H9 (cell line): ENCODE measurements around the gene MAML3. TPM values are rescaled to one million over a fixed set of nuclear protein-coding genes. Genes with fewer than 3 reads are reported as not detected.

Source experiments
- DNase-seq: peaks from one replicate; pipeline ENCODE4 v3.0.0-alpha.2; 2017
- H2AFZ ChIP-seq: one replicate; pipeline ENCODE4 v1.6.1; 2013; ENCODE audit warnings: mild to moderate bottlenecking, low read length, control low read depth, moderate library complexity
- H2AK5ac ChIP-seq: 2 replicates; pipeline ENCODE4 v1.6.1; 2013; ENCODE audit warnings: low read length, control low read depth, mixed read lengths; ENCODE audit not compliant: insufficient read length
- H2BK120ac ChIP-seq: one replicate; pipeline ENCODE4 v1.6.1; 2013; ENCODE audit warnings: low read depth, mild to moderate bottlenecking, low read length, control low read depth, inconsistent platforms; ENCODE audit not compliant: poor library complexity, severe bottlenecking
- H2BK12ac ChIP-seq: 2 replicates; pipeline ENCODE4 v1.6.1; 2013; ENCODE audit warnings: low read length, control low read depth, mixed read lengths, low read depth; ENCODE audit not compliant: insufficient read length
- H2BK15ac ChIP-seq: 2 replicates; pipeline ENCODE4 v1.6.1; 2013; ENCODE audit warnings: low read depth, low read length, control low read depth
- H2BK20ac ChIP-seq: one replicate; pipeline ENCODE4 v1.6.1; 2013; ENCODE audit warnings: low read depth, mild to moderate bottlenecking, low read length, control low read depth, inconsistent platforms; ENCODE audit not compliant: poor library complexity, severe bottlenecking
- H2BK5ac ChIP-seq: 2 replicates; pipeline ENCODE4 v1.6.1; 2013; ENCODE audit warnings: low read length, control low read depth, mixed read lengths; ENCODE audit not compliant: insufficient read length
- H3K14ac ChIP-seq: 2 replicates; pipeline ENCODE4 v1.6.1; 2013; ENCODE audit warnings: low read length, control low read depth; ENCODE audit not compliant: insufficient read depth
- H3K18ac ChIP-seq: 2 replicates; pipeline ENCODE4 v1.6.1; 2013; ENCODE audit warnings: low read depth, mild to moderate bottlenecking, mixed read lengths, low read length, control low read depth; ENCODE audit not compliant: insufficient read length
- H3K23ac ChIP-seq: 2 replicates; pipeline ENCODE4 v1.6.1; 2013; ENCODE audit warnings: low read length, control low read depth, mixed read lengths, low read depth; ENCODE audit not compliant: insufficient read length
- H3K23me2 ChIP-seq: 2 replicates; pipeline ENCODE4 v1.6.1; 2013; ENCODE audit warnings: low read depth, mild to moderate bottlenecking, mixed read lengths, low read length, control low read depth; ENCODE audit not compliant: insufficient read length, poor library complexity, severe bottlenecking
- H3K27ac ChIP-seq: 2 replicates; pipeline ENCODE4 v1.5.1; 2013; ENCODE audit warnings: low read length, control low read depth, mixed read lengths, low read depth; ENCODE audit not compliant: insufficient read length
- H3K27me3 ChIP-seq: 2 replicates; pipeline ENCODE4 v1.6.1; 2013; ENCODE audit warnings: low read length, control low read depth, inconsistent platforms; ENCODE audit not compliant: insufficient read depth
- H3K4ac ChIP-seq: 2 replicates; pipeline ENCODE4 v1.6.1; 2013; ENCODE audit warnings: low read depth, mild to moderate bottlenecking, control low read depth, inconsistent platforms, low read length, moderate library complexity
- H3K4me1 ChIP-seq: 2 replicates; pipeline ENCODE4 v1.6.1; 2013; ENCODE audit warnings: low read length, control low read depth, inconsistent platforms; ENCODE audit not compliant: insufficient read depth
- H3K4me2 ChIP-seq: 2 replicates; pipeline ENCODE4 v1.6.1; 2013; ENCODE audit warnings: low read length, control low read depth, mixed read lengths; ENCODE audit not compliant: insufficient read length, insufficient read depth
- H3K56ac ChIP-seq: 2 replicates; pipeline ENCODE4 v1.6.1; 2013; ENCODE audit warnings: low read depth, mild to moderate bottlenecking, mixed read lengths, low read length, control low read depth; ENCODE audit not compliant: insufficient read length
- H3K79me1 ChIP-seq: 2 replicates; pipeline ENCODE4 v1.6.1; 2013; ENCODE audit warnings: low read depth, mild to moderate bottlenecking, moderate library complexity, low read length, control low read depth, inconsistent platforms; ENCODE audit not compliant: insufficient read depth, poor library complexity, severe bottlenecking
- H3K79me2 ChIP-seq: 2 replicates; pipeline ENCODE4 v1.6.1; 2013; ENCODE audit warnings: low read length, control low read depth, inconsistent platforms; ENCODE audit not compliant: insufficient read depth
- H3K9ac ChIP-seq: 2 replicates; pipeline ENCODE4 v1.6.1; 2013; ENCODE audit warnings: low read length, control low read depth, mixed read lengths; ENCODE audit not compliant: insufficient read length; ENCODE audit errors: extremely low read depth
- H3K9me3 ChIP-seq: one replicate; pipeline ENCODE4 v1.6.1; 2013; ENCODE audit warnings: low read depth, low read length, inconsistent platforms; ENCODE audit not compliant: control insufficient read depth
- H3T11ph ChIP-seq: one replicate; pipeline ENCODE4 v1.6.1; 2013; ENCODE audit warnings: mild to moderate bottlenecking, low read length, control low read depth, inconsistent platforms
- H4K20me1 ChIP-seq: one replicate; pipeline ENCODE4 v1.6.1; 2013; ENCODE audit not compliant: control insufficient read depth, insufficient read length, insufficient read depth
- H4K5ac ChIP-seq: 2 replicates; pipeline ENCODE4 v1.6.1; 2013; ENCODE audit warnings: low read depth, mild to moderate bottlenecking, mixed read lengths, low read length, control low read depth; ENCODE audit not compliant: insufficient read length
- H4K8ac ChIP-seq: replicated peaks from 2 replicates; pipeline ENCODE4 v1.6.1; 2013; ENCODE audit warnings: low read length, control low read depth, mixed read lengths, low read depth; ENCODE audit not compliant: insufficient read length
- H4K91ac ChIP-seq: 2 replicates; pipeline ENCODE4 v1.6.1; 2013; ENCODE audit warnings: low read depth, mild to moderate bottlenecking, moderate library complexity, mixed read lengths, low read length, control low read depth; ENCODE audit not compliant: insufficient read length
- H3K27ac Mint-ChIP-seq, 3 experiments: 2 replicates in 2 of 3; 3 replicates in 1 of 3; pipeline ENCODE4 v1.8.0; 2020 to 2021; ENCODE audit warnings: mixed read lengths in 3 of 3, mild to moderate bottlenecking in 1 of 3, moderate library complexity in 1 of 3
- H3K27me3 Mint-ChIP-seq: 2 replicates; pipeline ENCODE4 v1.8.0; 2021; ENCODE audit warnings: low read depth, mild to moderate bottlenecking, moderate library complexity, mixed read lengths
- H3K36me3 Mint-ChIP-seq, 3 experiments: 2 replicates in 2 of 3; 3 replicates in 1 of 3; pipeline ENCODE4 v1.8.0; 2020 to 2021; ENCODE audit warnings: low read depth in 3 of 3, mixed read lengths in 3 of 3; ENCODE audit not compliant: insufficient read depth in 1 of 3
- H3K4me1 Mint-ChIP-seq, 2 experiments: 2 replicates each; pipeline ENCODE4 v1.8.0; 2020; ENCODE audit warnings: mixed read lengths in 2 of 2
- H3K4me3 Mint-ChIP-seq, 2 experiments: 2 replicates in 1 of 2; 3 replicates in 1 of 2; pipeline ENCODE4 v1.8.0; 2020 to 2021; ENCODE audit warnings: mild to moderate bottlenecking in 2 of 2, mixed read lengths in 2 of 2, moderate library complexity in 1 of 2
- H3K9me3 Mint-ChIP-seq, 2 experiments: 2 replicates in 1 of 2; 3 replicates in 1 of 2; pipeline ENCODE4 v1.8.0; 2020; ENCODE audit warnings: mild to moderate bottlenecking in 2 of 2, mixed read lengths in 2 of 2, moderate library complexity in 1 of 2
- WGBS: extraction: QIAGEN DNeasy Blood & Tissue Kit; methylation state at CpG from one replicate; pipeline ENCODE4 v1.1.7; 2013; ENCODE audit warnings: missing lambda C conversion rate, low lambda C conversion rate, mixed read lengths; ENCODE audit not compliant: insufficient read length; ENCODE audit errors: extremely low coverage; 5-methylcytosine and 5-hydroxymethylcytosine counted together
- total RNA-seq: library from RNA; stranded (reverse); gene quantifications from 2 replicates; pipeline ENCODE4 v1.2.1, GENCODE V29; 2021
- TF ChIP-seq, protein P1 (sequence below): fragments of 200-600 bp; sonication (generic); conservative IDR thresholded peaks from 3 replicates; pipeline ENCODE4 v1.8.0; 2021; ENCODE audit warnings: antibody characterized with exemption, mild to moderate bottlenecking

The MAML3 gene
- total RNA-seq, 1 experiment from 2014 or later, result 3.9 TPM

DNA sequence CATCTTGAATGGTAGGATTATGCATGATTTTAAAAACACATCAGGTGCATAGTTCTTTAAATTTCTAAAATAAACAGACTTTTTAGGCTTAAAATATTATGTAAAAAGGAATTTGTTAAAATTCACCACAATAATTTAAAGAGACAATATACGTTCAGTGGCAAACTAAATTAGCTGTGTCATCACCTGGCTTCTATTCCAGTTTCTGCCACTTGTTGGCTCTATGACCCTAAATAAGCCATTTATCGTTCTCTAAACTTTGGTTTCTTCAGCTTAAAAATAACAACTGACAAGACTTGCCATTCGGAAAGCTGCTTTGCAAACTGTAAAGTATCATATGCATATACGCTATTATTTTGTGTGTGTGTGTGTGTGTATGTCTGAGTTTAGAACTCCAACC, 347.1 kb downstream of the MAML3 start:
- no peak overlapping the region for H4K91ac ChIP-seq
- no peak overlapping the region for H4K5ac ChIP-seq
- H3K36me3 Mint-ChIP-seq, result peaks cover 4 to 14% (median 8%) of the 10 kb centered on the region in 3 experiments; a peak in 6 of 7 replicates
- H3K27me3 Mint-ChIP-seq, result no peaks in the 10 kb centered on the region
- no peak overlapping the region for H3K9ac ChIP-seq
- H3K27me3 ChIP-seq, result 0 out of 2 replicates have a peak, but pooled peaks cover 1% of the 10 kb centered on the region
- peaks cover 14 to 17% of the 10 kb centered on the region in 2 experiments for H3K4me1 Mint-ChIP-seq
- peaks cover 8 to 11% of the 10 kb centered on the region in 2 experiments; a peak in 4 of 5 replicates for H3K9me3 Mint-ChIP-seq
- H3K9me3 ChIP-seq, result peaks cover 4% of the 10 kb centered on the region
- no peak overlapping the region for H3K4me3 Mint-ChIP-seq
- H3K4ac ChIP-seq, result no peak overlapping the region
- H3K23ac ChIP-seq, result no peak overlapping the region
- no peak overlapping the region for H3K56ac ChIP-seq
- no peak overlapping the region for H3K18ac ChIP-seq
- H3K79me2 ChIP-seq, result no peaks in the 10 kb centered on the region
- no peak overlapping the region for H3T11ph ChIP-seq
- H2BK20ac ChIP-seq, result no peak overlapping the region
- no peak overlapping the region for H2AFZ ChIP-seq
- H2BK15ac ChIP-seq, result no peak overlapping the region
- H2AK5ac ChIP-seq, result no peak overlapping the region
- no peak overlapping the region for H3K14ac ChIP-seq
- H2BK12ac ChIP-seq, result no peak overlapping the region
- no peak for DNase-seq
- TF ChIP-seq, protein P1, sequence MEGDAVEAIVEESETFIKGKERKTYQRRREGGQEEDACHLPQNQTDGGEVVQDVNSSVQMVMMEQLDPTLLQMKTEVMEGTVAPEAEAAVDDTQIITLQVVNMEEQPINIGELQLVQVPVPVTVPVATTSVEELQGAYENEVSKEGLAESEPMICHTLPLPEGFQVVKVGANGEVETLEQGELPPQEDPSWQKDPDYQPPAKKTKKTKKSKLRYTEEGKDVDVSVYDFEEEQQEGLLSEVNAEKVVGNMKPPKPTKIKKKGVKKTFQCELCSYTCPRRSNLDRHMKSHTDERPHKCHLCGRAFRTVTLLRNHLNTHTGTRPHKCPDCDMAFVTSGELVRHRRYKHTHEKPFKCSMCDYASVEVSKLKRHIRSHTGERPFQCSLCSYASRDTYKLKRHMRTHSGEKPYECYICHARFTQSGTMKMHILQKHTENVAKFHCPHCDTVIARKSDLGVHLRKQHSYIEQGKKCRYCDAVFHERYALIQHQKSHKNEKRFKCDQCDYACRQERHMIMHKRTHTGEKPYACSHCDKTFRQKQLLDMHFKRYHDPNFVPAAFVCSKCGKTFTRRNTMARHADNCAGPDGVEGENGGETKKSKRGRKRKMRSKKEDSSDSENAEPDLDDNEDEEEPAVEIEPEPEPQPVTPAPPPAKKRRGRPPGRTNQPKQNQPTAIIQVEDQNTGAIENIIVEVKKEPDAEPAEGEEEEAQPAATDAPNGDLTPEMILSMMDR, result 0 out of 3 replicates have a peak, but pooled peaks have one; percentile 10
- no peak overlapping the region for H2BK5ac ChIP-seq
- no peaks in the 10 kb centered on the region for H4K20me1 ChIP-seq
- no peak overlapping the region for H4K8ac ChIP-seq
- no peaks in the 10 kb centered on the region for H3K79me1 ChIP-seq
- H3K4me2 ChIP-seq, result no peak overlapping the region
- H2BK120ac ChIP-seq, result no peak overlapping the region
- no peaks in the 10 kb centered on the region for H3K4me1 ChIP-seq
- H3K27ac Mint-ChIP-seq, result no peak overlapping the region
- WGBS, result no CpG with 5 or more reads among the region's 4 CpGs
- H3K27ac ChIP-seq, result no peak overlapping the region
- no peaks in the 10 kb centered on the region for H3K23me2 ChIP-seq
